ENCODE data around the gene MIOS.
A peak's percentile ranks its signal among the peaks of the same experiment; 100 is the strongest.

GRCh38 chr7:7521259-7521658 is 45.4 kb upstream of the MIOS start:
- TF ChIP-seq CTCF (IDR thresholded peaks at IDR 0.05 in 2 of 3, conservative IDR thresholded peaks at IDR 0.05 in 1 of 3; ENCODE audit: borderline replicate concordance in 1 of 3, insufficient read depth in 1 of 3, low read depth in 2 of 3, low read length in 2 of 3) (no peak), RAD21 (IDR thresholded peaks at IDR 0.05; ENCODE audit: low read depth) (no peak), SP1 (IDR thresholded peaks at IDR 0.05; ENCODE audit: low read depth) (no peak), EZH2 (IDR thresholded peaks at IDR 0.05) (no peak), MAX (IDR thresholded peaks at IDR 0.05) (0 out of 2 replicates have a peak, but pooled peaks have one; percentile 17)
